Activated CD4-positive, alpha-beta T cell treated with anti-CD3 and anti-CD28 coated beads, Interleukin-2, amount 50 U/mL, for 24 hours (primary cell): ENCODE measurements around the gene BCAS3.
"Not testable (repeated sequence)": the region's sequence is repeated elsewhere in the genome, so short reads cannot be mapped to it uniquely, and the experiment has no call there.

Source experiments
- DNase-seq, 2 donors: peaks; one replicate each; pipeline ENCODE4 v3.0.0-alpha.2; 2020; ENCODE audit warnings: low read depth in 1 of 2, low spot score in 1 of 2

The BCAS3 gene

DNA sequence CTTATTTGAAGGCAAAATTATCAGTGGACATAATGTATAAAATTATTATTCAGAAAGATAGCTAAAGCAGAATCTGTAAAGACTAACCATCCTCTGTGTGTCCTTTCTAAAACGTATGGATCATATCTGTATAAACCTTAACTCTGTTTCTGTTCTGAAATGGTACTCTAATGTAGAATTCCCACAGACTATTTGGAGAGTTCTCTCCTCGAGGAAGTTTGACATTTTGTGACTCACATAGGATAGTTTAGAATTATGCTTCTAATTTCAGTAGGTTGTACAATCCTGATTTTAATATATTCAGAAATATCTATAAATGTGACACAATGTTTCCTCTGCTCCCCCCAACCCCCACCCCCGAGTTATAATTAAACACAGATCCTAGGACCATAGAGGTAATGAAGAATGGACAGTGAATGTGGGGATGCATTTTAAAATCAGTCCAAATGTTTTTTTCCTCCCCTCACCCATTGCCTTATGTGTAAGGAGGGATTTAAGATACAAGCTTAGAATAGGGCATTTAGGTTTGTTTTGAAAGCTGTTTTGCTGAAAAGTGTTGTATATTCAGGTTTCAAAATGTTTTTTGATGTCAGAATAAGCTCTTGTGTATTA is 66.8 kb downstream of the BCAS3 start:
- no peak for DNase-seq

DNA sequence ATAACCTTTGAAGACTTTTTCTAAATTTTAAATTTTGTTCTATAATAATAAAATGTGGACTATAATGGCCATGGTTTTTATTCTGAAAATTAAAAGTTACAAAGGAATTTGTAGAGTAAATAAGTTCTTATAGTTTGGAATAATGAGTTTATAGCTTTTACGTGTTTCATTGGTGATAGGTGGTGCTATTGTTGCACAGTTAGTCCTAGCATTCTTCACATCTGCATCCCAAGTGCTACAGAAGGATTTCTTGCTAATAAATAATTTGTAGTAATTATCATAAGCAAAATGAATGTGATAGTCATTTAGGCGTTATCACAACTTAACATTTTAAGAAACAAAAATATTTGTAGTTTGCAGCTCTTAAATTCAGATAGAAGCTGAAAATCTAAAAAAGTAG is 67.9 kb downstream of the BCAS3 start:
- DNase-seq = no peak

GRCh38 chr17:60747069-60747808 is 69.6 kb downstream of the BCAS3 start:
- no peak for DNase-seq

GRCh38 chr17:60748204-60748603 is 70.6 kb downstream of the BCAS3 start:
- DNase-seq = no peak

DNA sequence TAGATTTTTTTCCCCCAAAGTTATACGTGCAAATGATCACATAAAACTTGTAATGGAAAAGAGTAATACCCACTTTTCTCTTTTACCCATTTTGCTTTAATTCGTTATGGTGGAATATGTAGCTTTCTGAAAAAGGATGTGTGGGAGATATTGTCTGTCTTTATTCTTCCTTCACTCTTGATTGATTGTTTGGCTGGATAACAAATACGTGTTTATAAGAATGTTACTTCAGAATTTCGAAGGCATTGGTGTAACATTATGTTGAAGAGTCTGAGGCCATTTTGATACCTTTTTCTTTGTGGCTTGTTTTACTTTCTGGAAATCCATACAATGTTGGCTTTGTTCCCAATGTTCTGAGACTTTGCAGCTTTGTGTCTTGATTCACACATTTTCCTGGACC is 71.4 kb downstream of the BCAS3 start:
- DNase-seq = no peak

DNA sequence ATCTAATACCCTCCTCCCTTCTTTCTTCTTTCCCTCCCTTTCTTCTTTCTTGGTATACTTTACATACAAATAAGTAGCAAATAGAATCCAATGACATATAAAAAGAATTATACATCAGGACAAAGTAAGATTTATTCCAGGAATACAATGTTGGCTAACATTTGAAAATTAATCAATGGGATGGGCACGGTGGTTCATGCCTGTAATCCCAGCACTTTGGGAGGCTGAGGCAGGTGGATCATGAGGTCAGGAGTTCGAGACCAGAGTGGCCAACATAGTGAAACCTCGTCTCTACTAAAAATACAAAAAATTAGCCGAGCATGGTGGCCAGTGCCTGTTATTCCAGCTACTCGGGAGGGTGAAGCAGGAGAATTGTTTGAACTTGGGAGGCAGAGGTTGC is 72.1 kb downstream of the BCAS3 start:
- DNase-seq = no peak

DNA sequence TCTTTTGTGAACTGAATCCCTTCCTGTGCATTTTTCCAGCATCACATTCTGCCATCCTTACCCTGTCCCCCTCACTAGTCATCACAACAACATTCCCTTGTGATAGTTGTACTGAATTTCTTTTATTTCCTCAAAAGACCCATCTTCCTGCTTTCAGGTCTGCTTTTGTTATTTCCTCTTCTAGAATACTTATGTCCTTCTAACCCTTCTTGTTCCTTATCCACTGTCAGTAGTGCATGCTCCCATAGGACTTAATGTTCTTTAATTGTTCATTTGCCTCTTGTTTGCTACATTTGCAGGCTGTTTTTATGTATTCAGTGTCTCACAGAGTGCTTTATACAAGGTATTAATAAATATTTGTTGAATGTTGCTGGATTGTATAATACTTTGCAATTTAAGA is 73.0 kb downstream of the BCAS3 start:
- DNase-seq = no peak

GRCh38 chr17:60751884-60752283 is 74.2 kb downstream of the BCAS3 start:
- DNase-seq = no peak

GRCh38 chr17:60752873-60753577 is 75.4 kb downstream of the BCAS3 start:
- DNase-seq = no peak

GRCh38 chr17:60754057-60754604 is 76.5 kb downstream of the BCAS3 start:
- no peak for DNase-seq

DNA sequence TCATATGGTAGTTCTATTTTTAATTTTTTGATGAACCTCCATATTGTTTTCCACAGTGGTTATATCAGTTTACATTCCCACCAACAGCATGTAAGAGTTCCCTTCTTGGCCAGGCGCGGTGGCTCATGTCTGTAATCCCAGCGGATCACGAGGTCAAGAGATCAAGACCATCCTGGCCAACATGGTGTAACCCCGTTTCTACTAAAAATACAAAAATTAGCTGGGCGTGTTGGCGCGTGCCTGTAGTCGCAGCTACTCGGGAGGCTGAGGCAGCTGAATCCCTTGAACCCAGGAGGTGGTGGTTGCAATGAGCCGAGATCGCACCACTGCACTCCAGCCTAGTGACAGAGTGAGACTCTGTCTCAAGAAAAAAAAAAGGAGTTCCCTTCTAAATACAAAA is 79.1 kb downstream of the BCAS3 start:
- not testable (repeated sequence) for DNase-seq

DNA sequence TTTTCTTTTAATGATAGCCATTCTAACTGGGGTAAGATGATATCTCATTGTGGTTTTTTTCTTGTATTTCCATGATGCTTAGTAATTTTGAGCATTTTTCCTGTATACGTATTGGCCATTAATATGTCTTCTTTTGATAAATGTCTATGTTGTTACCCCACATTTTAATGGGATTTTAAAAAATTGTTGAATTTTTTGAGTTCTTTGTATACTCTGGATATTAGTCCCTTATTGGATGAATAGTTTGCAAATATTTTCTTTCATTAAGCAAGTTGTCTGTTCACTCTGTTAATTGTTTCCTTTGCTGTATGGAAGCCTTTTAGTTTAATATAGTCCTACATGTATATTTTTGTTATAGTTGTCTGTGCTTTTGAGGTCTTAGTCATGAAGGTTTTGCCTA is 79.8 kb downstream of the BCAS3 start:
- DNase-seq = no peak

- no peak for DNase-seq
Measured at GRCh38 chr17:60759756-60760155, 82.1 kb downstream of the BCAS3 start.

GRCh38 chr17:60761301-60761700 is 83.7 kb downstream of the BCAS3 start:
- DNase-seq = not testable (repeated sequence)

DNA sequence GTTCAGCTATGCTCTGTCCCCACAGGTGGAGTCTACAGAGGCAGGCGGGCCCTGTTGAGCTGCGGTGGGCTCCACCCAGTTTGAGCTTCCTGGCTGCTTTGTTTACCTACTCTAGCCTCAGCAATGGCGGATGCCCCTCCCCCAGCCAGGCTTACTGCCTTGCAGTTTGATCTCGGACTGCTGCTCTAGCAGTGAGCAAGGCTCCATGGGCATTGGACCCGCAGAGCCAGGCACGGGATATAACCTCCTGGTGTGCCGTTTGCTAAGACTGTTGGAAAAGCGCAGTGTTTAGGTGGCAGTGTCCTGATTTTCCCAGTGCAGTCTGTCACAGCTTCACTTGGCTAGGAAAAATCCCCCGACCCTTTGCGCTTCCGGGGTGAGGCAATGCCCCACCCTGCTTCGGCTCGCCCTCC is 89.1 kb downstream of the BCAS3 start:
- DNase-seq = no peak

- no peak for DNase-seq
Measured at GRCh38 chr17:60767744-60768308, 90.2 kb downstream of the BCAS3 start.

GRCh38 chr17:60769327-60769726 is 91.7 kb downstream of the BCAS3 start:
- DNase-seq = no peak

DNA sequence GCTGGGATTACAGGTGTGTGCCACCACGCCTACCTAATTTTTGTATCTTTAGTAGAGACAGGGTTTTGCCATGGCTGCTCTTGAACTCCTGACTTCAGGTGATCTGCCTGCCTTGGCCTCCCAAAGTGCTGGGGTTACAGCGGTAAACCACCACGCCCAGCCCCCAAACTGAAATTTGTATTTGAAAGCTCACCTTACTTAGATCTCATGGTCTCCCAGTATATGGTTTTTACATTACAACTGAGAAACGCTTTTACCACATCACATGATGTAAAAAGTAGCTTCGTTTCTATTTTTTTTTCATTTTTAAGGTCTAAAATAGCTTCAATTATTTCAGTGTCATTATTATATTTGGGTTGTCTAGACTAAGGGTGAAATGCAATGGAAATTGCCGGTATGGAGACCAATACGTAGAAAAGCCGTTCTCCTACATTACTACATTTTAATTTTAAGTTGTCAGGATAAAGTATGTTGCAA is 93.3 kb downstream of the BCAS3 start:
- DNase-seq = no peak

DNA sequence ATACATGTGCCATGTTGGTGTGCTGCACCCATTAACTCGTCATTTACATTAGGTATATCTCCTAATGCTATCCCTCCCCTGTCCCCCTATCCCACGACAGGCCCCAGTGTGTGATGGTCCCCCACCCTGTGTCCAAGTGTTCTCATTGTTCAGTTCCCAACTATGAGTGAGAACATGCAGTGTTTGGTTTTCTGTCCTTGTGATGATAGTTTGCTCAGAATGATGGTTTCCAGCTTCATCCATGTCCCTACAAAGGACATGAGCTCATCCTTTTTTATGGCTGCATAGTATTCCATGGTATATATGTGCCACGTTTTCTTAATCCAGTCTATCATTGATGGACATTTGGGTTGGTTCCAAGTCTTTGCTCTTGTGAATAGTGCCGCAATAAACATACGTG is 94.0 kb downstream of the BCAS3 start:
- DNase-seq = not testable (repeated sequence)

- DNase-seq = no peak
Measured at GRCh38 chr17:60773552-60773951, 95.9 kb downstream of the BCAS3 start.

DNA sequence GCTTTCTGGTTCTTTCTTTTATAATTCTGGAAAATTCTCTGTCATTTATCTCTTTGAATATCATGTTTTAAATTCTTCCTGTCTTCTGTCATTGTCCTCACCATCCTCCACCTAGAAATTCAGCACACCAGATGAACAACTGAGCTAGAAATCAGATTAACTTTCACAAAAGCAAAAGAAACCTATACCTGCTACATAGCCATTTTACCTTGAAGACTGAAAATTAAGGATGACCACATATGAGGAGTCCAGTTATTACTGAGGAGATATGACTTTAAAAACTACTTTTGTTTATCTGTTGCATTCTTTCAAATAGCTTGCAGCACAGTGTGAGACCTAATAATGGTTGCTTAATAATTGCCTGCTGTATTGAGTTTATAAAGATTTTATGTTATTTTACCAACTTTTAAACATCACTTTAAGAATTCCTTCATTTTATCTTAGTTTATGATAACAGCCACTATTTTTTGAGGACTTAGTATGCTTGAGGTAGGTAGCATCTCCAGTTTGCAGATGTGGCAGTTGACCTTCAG is 104.3 kb downstream of the BCAS3 start:
- DNase-seq = no peak
